NCI-H2227 treated with DMSO at 0.1 percent for 48 hours (cell line): ENCODE measurements around the gene DDX49.
"Not testable (repeated sequence)": the region's sequence is repeated elsewhere in the genome, so short reads cannot be mapped to it uniquely, and the experiment has no call there.

Experiments
- DNase-seq: peaks from one replicate; lab custom pipeline; 2025; lab: John Stamatoyannopoulos, UW

Gene DDX49

DNA sequence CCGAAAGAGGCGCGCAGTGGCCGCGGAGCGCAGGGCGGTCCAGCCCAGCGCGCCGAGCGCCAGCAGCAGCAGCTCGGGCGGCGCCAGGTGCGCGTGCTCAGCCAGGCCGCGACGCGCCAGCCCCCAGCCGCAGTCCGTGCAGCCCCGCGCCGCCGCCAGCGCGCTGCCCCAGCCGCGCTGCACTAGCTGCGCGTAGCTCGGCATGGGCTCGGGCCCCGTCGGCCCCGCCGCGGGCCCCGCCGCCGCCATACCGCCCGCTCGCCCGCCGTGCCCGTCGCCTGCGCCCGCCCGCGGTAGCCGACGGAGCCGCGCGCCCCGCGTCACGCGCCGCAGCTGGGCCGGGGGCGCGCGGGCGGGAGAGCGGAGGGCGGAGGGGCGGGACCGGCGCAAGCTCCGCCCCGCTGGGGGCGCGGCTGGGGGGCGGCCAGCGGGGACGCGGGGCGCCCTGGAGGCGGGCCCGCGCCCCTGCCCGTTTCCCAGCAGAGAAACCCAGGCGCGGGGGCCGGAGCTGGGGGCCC, 23.6 kb upstream of the DDX49 start, which contains the start of gene CERS1:
CERS1 (minus strand) TSS at position 335 of the 518 bp plus-strand sequence; CDS start at position 249, 86 bp downstream.
- no peak for DNase-seq

GRCh38 chr19:18896421-18896841, 23.1 kb upstream of the DDX49 start:
- DNase-seq = no peak

GRCh38 chr19:18897094-18898029, 22.2 kb upstream of the DDX49 start:
- DNase-seq = no peak

DNA sequence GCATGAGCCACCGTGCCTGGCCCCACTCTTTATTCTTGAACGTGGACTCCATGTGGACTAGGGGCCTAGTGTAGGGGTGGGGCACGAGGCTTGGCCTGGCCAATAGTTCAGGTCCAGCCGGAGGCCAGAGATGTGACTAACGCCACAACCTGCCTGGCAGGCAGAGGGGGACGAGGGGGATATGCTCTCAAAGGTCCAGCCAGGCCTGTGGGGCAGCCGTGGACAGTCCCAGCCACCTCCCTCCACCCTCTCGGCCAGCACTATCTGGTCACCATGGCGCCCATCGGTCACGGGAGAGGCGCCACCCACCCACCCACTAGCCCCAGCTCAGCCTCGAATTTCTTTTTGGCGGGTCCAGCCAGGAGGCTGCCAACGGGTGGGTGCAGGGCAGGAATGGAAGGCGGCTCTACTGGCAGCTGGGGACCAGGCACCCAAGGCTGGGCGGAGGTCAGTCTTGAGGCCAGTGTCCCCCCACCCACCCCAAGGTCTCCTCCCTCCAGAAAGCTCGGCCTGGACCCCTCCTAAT, 21.4 kb upstream of the DDX49 start:
- no peak for DNase-seq

- DNase-seq = no peak
Observed at GRCh38 chr19:18898607-18899408, 20.7 kb upstream of the DDX49 start.

DNA sequence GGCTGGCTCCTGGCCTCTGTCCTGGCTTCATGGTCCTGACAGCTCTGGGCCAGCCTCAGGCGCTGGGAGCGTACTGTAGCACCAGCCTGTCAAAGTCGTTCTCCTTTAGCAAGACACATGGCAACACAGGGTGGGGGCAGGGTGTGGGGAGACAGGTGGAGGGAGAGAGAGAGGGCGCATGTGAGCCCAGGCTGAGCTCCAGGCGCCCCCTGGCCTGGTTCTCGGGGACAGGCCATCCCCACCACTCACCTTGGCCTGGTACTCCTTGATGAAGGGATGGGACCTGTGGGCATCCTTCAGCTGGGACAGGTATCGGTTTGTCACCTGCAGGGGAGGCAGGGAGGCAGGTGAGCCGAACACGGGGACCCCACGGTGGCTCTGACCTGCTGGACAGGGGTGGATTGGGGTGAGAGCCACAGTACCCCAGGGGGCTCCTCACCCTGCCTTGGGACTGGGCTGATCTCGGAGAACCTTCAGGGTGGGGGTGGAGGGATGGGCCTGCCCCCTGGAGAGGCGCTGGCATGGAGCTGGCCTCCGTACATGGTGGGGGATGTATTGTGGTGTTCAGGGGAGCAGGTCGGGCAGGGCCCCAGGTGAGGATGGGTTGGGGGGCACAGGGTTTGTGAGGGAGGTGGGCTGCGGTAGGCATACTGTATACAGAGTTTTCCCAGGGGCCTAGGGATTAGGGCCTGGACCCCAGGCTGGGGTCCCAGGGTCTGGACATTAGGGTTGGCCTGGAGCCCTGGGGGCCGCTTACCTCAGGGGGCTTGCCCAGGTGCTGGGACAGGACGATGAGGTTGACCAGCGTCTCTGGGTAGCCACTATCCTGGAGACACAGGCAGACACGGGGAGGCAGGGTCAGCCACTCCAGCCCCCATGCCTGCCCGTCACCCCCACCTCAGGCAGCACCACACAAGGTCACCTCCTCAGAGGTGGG, 19.6 kb upstream of the DDX49 start:
- no peak for DNase-seq

- DNase-seq = no peak
Observed at GRCh38 chr19:18900700-18901481, 18.6 kb upstream of the DDX49 start.

DNA sequence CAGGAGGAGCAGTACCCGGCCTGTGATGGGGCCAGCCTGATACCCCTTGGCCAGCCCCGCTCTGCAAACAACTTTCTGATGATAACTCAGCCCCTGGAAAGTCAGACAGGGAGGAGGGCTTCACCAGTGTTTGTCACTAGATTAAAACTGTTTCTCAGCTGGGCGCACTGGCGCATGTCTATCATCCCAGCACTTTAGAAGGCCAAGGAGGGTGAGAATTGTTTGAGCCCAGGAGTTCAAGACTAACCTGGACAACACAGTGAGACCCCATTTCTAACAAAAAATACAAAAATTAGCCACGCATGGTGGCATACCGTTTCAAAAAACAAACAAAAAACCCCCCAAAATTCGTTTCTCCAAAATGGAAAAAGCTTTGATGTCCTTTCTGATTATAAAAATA, 18.0 kb upstream of the DDX49 start:
- no peak for DNase-seq

DNA sequence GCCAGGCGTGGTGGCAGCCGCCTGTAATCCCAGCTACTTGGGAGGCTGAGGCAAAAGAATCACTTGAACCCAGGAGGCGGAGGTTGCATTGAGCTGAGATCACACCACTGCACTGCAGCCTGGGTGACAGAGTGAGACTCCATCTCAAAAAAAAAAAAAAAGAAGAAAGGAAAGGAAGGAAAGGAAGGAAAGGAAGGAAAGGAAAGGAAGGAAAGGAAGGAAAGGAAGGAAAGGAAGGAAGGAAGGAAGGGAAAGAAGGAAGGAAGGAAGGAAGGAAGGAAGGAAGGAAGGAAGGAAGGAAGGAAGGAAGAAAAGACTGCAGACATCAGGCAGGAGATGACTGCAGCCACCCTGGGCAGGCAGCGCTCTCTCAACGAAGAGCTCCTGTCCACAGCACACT, 17.0 kb upstream of the DDX49 start:
- not testable (repeated sequence) for DNase-seq

DNA sequence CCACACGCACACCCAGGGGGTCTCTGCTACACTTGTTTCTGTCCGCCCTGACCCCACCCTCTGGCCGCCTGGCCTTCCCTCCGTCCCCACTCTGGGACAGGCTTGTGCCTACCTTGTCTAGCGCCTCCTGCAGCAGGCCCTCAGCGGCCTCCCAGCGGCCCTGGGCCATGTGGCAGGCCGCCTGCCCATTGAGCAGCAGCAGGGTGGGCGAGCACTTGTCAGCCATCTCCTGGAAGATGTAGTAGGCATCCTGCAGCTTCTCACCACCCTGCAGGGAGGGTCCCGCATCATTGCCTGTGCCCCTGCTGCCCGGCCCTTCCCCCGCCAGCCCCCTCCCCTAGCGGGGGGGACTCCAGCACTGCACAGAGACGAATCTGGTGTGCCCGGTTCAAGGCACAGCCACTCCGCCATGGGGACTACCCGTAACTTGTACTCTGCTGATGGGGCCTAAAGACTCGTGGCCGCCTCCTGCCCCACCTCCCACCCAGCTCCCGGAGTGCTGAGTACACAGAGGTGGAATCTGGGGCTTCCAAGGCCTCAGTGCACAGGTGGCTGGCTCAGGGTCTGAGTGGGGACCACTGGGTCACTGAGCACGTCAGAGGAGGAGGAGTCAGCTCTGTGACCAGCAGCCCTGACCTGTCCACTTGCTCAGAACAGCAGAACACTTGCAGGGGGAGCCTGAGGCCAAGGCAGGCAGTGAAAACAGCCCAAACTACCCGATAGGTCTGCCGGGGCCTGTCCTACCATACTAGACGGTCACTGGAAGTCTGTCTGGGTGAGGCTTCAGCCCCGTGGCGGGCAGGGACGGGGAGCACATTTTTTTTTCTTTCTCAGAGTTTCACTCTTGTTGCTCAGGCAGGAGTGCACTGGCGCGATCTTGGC, 16.1 kb upstream of the DDX49 start:
- no peak for DNase-seq

DNA sequence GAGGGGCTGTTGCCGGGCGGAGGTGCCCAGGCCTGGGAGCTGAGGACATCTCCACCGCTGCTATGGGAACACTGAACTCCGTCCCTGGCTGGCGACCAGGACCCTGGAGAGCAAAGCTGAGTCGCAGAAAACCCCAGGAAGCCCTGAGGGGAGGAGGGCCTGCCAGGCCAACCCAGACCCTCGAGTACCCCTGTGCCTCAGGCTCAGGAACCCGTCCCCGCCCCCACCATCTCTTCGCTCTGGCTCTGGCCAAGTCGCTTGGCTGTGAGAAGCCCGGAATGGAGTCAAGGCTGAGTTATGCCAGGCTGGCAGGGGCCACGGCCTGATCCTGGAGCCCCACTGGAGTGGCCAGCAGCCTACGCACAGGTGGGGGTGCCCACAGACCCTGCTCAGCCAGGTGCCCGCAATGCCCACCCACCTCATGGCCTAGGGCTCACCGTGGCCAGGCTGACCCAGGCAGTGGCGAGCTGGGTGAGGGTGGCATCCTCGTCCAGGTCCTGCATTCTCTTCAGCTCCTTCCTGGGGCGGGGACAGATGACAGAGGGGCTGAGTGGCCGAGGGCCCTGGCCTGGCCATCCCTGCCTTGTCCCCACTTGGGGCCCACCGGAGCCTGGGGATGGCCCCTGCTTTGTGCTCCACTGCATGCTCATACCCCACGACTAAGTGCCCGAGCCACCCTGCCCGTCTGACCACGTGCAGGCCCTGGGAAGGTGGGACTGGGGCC, 15.0 kb upstream of the DDX49 start:
- DNase-seq = no peak

DNA sequence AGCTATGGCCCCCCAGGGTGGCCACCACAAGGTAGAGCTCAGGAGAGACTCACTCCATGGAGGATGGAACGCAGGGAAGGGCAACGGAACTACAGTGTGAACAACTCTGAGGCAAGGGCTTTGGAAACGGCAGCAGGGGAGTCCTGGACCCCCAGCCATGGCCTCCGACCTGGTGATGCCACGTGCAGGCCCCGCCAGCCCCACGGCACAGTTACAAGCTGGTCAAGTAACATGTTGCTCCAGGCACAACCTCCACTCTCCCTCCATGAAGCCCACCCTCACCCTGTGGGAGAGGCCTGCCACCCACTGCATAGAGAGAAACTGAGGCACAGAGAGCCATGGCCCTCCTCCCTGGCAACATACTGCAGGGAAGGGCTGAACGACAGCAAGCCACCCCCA, 14.5 kb upstream of the DDX49 start:
- DNase-seq = no peak

- no peak for DNase-seq
Observed at GRCh38 chr19:18905513-18906236, 13.8 kb upstream of the DDX49 start.

- no peak for DNase-seq
Observed at GRCh38 chr19:18906605-18907519, 12.7 kb upstream of the DDX49 start.

DNA sequence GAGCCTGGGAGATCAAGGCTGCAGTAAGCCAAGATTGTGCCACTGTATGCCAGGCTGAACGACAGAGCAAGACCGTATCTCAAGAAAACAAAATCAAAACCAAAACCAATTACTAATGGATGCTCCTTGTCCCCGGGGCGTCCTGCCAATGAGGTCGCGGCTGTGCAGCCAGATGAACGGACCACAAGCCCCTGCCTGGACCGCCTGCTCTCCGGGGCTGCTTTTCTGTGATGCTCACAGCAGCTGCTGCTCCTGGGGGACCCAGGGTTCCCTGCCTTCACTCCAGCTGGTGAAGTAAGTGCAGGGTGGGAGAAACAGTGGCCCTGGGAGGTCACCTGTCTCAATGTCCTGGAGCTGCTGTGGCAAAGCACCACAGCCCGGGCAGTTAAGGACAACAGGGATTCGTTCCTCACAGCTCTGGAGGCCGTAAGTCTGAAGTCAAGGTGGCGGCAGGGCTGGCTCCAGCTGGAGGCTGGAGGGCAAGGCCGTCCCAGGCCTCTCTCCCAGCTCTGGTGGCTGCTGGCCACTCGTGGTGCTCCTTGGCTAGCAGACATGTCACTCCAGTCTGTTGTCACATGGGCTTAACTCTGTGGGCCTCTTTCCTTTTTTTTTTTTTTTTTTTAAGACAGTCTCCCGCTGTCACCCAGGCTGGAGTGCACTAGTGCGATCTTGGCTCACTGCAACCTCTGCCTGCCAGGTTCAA, 10.4 kb upstream of the DDX49 start:
- DNase-seq = no peak

DNA sequence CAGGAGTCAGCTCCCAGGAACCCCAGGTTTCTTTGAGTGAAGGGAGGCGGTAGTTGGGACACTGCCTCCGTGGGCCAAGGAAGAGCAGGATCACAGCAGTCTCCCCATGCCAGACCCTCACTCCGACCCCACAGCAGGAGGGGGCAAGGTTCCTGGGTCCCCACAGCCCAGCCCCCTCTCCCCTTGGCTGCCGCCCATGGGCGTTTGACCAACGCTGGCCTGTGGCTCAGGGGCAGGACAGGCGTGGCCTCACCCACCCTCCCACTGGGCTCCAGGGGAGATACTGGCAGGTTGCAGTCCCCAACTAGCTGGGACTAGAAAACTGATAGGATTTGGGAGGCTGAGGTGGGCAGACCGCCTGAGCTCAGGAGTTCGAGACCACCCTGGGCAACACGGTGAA, 9.5 kb upstream of the DDX49 start:
- DNase-seq = no peak
